Measurements from ENCODE around the gene MAN1B1. TPM values are rescaled to one million over a fixed set of nuclear protein-coding genes. Genes with fewer than 3 reads are reported as not detected.
A peak's percentile ranks its signal among the peaks of the same experiment; 100 is the strongest.

The MAN1B1 gene
- polyA plus RNA-seq, 1 donor (not counting 4 experiments of a cell fraction or from before 2014, with no cell fraction given): 34.3 TPM

DNA sequence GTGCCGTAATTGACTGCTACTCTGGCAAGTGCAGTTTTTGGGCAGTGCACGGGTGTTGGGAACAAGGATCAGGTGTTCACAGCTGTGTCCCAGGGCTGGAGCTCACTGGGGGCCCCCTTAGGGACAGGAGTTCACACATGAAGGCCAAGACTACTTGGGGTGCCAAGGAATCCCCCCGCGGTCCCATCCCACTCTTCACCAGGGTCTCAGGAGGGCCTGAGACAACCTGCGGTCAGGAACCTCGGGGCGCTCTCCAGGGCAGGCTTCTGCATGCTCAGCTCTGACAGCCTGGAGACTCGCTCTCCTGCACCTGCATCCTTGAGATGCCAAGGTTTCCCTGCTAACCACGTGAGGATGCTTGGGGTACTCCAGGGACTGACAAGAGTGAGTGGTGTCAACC, 2.3 kb upstream of the MAN1B1 start:
- Histone ChIP-seq H3K79me2 (ENCODE audit: control insufficient read depth, insufficient read depth, low read length) (peaks cover 8% of the 10 kb centered on the region), H3K27me3 (ENCODE audit: control insufficient read depth, extremely low read depth, insufficient read depth, low read length) (no peaks in the 10 kb centered on the region), H3K4me2 (ENCODE audit: control insufficient read depth, extremely low read depth, insufficient read depth, low read depth, low read length) (no peak overlapping the region), H3K4me1 (ENCODE audit: control insufficient read depth, extremely low read depth, insufficient read depth, low read length) (peaks cover 48% of the 10 kb centered on the region), H3K4me3 (ENCODE audit: control insufficient read depth in 2 of 3, extremely low read depth in 1 of 3, insufficient read depth in 2 of 3, low read depth in 1 of 3, low read length in 3 of 3) (no peak overlapping the region), H4K20me1 (ENCODE audit: control insufficient read depth, extremely low read depth, insufficient read depth, low read length) (no peaks in the 10 kb centered on the region), H2AFZ (ENCODE audit: control insufficient read depth, low read length) (no peak overlapping the region), H3K27ac (ENCODE audit: control insufficient read depth, insufficient read depth, low read length) (peak overlapping the region; percentile 90), H3K9me3 (ENCODE audit: control insufficient read depth, low read depth, low read length) (no peaks in the 10 kb centered on the region), H3K9me1 (ENCODE audit: control insufficient read depth, extremely low read depth, insufficient read depth, low read length) (peaks cover 2% of the 10 kb centered on the region), H3K9ac (ENCODE audit: control insufficient read depth, extremely low read depth, insufficient read depth, low read length) (peak overlapping the region; percentile 58), H3K36me3 (ENCODE audit: control insufficient read depth in 2 of 2, extremely low read depth in 1 of 2, insufficient read depth in 2 of 2, low read length in 2 of 2) (peaks cover 5 to 7% of the 10 kb centered on the region in 2 experiments)
- FAIRE-seq: no peak
- TF ChIP-seq, protein P1, sequence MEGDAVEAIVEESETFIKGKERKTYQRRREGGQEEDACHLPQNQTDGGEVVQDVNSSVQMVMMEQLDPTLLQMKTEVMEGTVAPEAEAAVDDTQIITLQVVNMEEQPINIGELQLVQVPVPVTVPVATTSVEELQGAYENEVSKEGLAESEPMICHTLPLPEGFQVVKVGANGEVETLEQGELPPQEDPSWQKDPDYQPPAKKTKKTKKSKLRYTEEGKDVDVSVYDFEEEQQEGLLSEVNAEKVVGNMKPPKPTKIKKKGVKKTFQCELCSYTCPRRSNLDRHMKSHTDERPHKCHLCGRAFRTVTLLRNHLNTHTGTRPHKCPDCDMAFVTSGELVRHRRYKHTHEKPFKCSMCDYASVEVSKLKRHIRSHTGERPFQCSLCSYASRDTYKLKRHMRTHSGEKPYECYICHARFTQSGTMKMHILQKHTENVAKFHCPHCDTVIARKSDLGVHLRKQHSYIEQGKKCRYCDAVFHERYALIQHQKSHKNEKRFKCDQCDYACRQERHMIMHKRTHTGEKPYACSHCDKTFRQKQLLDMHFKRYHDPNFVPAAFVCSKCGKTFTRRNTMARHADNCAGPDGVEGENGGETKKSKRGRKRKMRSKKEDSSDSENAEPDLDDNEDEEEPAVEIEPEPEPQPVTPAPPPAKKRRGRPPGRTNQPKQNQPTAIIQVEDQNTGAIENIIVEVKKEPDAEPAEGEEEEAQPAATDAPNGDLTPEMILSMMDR (optimal IDR thresholded peaks at IDR 0.05 in 1 of 3, IDR thresholded peaks at IDR 0.05 in 1 of 3, conservative IDR thresholded peaks at IDR 0.05 in 1 of 3; ENCODE audit: extremely low read depth in 1 of 3, insufficient read depth in 2 of 3, low read length in 3 of 3): no peak
- no peak for TF ChIP-seq EZH2 (IDR thresholded peaks at IDR 0.05; ENCODE audit: low read length)
- dilution Hi-C loops (cut with MboI; ENCODE audit: extremely low pct_ligation_motif_present, low sequenced_read_pairs): no loop called here
- DNase-seq (ENCODE audit: low read depth, low spot score): peak; percentile 82

DNA sequence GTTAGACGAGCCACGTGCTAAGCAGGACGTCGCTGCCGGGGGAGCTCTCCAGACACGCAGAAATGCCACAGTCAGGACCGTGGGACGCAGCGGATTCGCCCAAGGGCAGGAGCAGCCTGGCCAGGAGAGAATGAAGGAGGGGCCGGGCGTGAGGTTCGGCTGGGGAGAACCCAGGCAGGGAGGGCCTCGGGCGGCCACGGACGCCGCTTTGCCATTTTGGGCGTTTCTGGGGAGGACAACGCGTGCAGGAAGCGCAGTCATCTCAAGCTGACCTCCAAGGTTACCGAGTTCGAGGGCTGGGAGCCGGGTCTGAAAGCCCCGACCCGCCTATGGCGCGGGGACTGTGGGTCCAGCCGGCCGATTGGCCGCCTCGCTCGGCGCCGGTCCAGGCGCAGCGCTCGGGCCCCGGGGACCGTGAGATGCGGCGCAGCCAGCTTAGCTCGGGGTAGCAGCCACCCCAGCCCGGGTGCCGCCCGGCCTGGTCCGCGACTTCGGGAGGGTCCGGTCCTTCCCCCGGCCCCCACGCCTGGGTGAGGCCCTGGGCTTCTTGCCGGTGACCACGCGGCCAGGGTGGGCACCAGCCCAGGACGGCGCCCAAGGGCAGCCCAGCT, 760 bp upstream of the MAN1B1 start:
- TF ChIP-seq EZH2 (IDR thresholded peaks at IDR 0.05; ENCODE audit: low read length): no peak
- TF ChIP-seq, protein P1 (optimal IDR thresholded peaks at IDR 0.05 in 1 of 3, IDR thresholded peaks at IDR 0.05 in 1 of 3, conservative IDR thresholded peaks at IDR 0.05 in 1 of 3; ENCODE audit: extremely low read depth in 1 of 3, insufficient read depth in 2 of 3, low read length in 3 of 3): no peak
- FAIRE-seq: no peak
- H4K20me1 ChIP-seq (ENCODE audit: control insufficient read depth, extremely low read depth, insufficient read depth, low read length): no peaks in the 10 kb centered on the region
- DNase-seq (ENCODE audit: low read depth, low spot score): no peak
- peak overlapping the region; percentile 74 for H3K4me2 ChIP-seq (ENCODE audit: control insufficient read depth, extremely low read depth, insufficient read depth, low read depth, low read length)
- H3K4me1 ChIP-seq (ENCODE audit: control insufficient read depth, extremely low read depth, insufficient read depth, low read length): peaks cover 48% of the 10 kb centered on the region
- H3K27ac ChIP-seq (ENCODE audit: control insufficient read depth, insufficient read depth, low read length): peak overlapping the region; percentile 90
- dilution Hi-C loops (cut with MboI; ENCODE audit: extremely low pct_ligation_motif_present, low sequenced_read_pairs): no loop called here
- peak overlapping the region; percentile 69 to 72 (median 69) for H3K4me3 ChIP-seq (ENCODE audit: control insufficient read depth in 2 of 3, extremely low read depth in 1 of 3, insufficient read depth in 2 of 3, low read depth in 1 of 3, low read length in 3 of 3)
- no peaks in the 10 kb centered on the region for H3K9me3 ChIP-seq (ENCODE audit: control insufficient read depth, low read depth, low read length)
- peaks cover 8% of the 10 kb centered on the region for H3K79me2 ChIP-seq (ENCODE audit: control insufficient read depth, insufficient read depth, low read length)
- peaks cover 2% of the 10 kb centered on the region for H3K9me1 ChIP-seq (ENCODE audit: control insufficient read depth, extremely low read depth, insufficient read depth, low read length)
- H3K36me3 ChIP-seq (ENCODE audit: control insufficient read depth in 2 of 2, extremely low read depth in 1 of 2, insufficient read depth in 2 of 2, low read length in 2 of 2): peaks cover 4 to 12% of the 10 kb centered on the region in 2 experiments
- peak overlapping the region; percentile 90 for H3K9ac ChIP-seq (ENCODE audit: control insufficient read depth, extremely low read depth, insufficient read depth, low read length)
- H3K27me3 ChIP-seq (ENCODE audit: control insufficient read depth, extremely low read depth, insufficient read depth, low read length): no peaks in the 10 kb centered on the region
- peak overlapping the region; percentile 46 for H2AFZ ChIP-seq (ENCODE audit: control insufficient read depth, low read length)

Measured in keratinocyte (primary cell).